ENCODE data around the gene LILRB1. TPM values are rescaled to one million over a fixed set of nuclear protein-coding genes. Genes with fewer than 3 reads are reported as not detected.
"Not testable (repeated sequence)": the region's sequence is repeated elsewhere in the genome, so short reads cannot be mapped to it uniquely, and the experiment has no call there.

Gene LILRB1
- total RNA-seq, 1 donor, result not detected

DNA sequence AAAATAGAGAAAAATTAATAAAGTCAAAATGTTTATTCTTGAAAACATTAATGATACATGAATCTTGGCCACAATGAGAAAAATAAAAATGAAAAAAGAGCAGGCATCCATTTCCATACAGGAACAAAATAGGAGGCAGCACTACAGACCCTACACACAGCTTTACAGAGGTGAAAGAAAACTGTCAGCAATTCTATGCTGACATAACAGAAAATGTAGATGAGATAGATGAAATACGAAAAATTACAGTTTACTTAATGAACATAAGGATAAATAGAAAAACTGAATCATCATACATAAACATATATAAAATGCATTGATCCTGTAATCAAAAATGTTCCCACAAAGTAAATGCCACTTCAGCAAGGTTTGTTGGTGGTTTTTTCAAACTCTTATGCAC lies 38.1 kb downstream of the LILRB1 start:
- TF ChIP-seq, protein P1, sequence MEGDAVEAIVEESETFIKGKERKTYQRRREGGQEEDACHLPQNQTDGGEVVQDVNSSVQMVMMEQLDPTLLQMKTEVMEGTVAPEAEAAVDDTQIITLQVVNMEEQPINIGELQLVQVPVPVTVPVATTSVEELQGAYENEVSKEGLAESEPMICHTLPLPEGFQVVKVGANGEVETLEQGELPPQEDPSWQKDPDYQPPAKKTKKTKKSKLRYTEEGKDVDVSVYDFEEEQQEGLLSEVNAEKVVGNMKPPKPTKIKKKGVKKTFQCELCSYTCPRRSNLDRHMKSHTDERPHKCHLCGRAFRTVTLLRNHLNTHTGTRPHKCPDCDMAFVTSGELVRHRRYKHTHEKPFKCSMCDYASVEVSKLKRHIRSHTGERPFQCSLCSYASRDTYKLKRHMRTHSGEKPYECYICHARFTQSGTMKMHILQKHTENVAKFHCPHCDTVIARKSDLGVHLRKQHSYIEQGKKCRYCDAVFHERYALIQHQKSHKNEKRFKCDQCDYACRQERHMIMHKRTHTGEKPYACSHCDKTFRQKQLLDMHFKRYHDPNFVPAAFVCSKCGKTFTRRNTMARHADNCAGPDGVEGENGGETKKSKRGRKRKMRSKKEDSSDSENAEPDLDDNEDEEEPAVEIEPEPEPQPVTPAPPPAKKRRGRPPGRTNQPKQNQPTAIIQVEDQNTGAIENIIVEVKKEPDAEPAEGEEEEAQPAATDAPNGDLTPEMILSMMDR (IDR thresholded peaks at IDR 0.05; ENCODE audit: insufficient read depth, low read depth, low read length), result no peak

GRCh38 chr19:54670576-54671357 lies 40.5 kb downstream of the LILRB1 start:
- DNase-seq (ENCODE audit: low read depth), result no peak
- H3K4me3 ChIP-seq (ENCODE audit: low read depth, low read length), result no peak overlapping the region
- TF ChIP-seq, protein P1 (IDR thresholded peaks at IDR 0.05; ENCODE audit: insufficient read depth, low read depth, low read length), result no peak

More for the DNA sequence above, 38.1 kb downstream of the LILRB1 start:
- H3K4me3 ChIP-seq (ENCODE audit: low read depth, low read length), result no peak overlapping the region
- no peak for DNase-seq (ENCODE audit: low read depth)

DNA sequence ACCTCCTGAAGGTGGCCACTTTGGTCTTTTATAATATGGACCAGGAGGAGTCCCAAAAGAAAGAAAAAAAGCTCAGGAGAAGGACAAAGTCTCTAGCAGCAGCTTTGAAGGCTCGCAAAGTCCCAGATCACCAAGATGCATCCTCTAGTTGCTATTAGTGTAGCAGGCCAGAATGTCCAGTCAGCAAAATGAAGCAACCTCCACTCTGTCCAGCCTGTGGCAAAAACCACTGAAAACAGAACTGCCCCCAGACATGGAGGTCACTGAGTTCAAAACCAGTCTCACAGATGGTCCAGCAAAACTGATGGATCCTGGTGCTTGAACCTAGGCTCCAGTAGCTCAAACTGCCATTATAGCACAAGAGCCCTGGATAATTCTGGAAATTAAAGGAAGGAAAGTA lies 42.9 kb downstream of the LILRB1 start:
- DNase-seq (ENCODE audit: low read depth), result no peak
- TF ChIP-seq, protein P1 (IDR thresholded peaks at IDR 0.05; ENCODE audit: insufficient read depth, low read depth, low read length), result no peak
- H3K4me3 ChIP-seq (ENCODE audit: low read depth, low read length), result no peak overlapping the region

GRCh38 chr19:54674021-54674617 lies 43.8 kb downstream of the LILRB1 start:
- peak; percentile 27 for DNase-seq (ENCODE audit: low read depth)
- TF ChIP-seq, protein P1 (IDR thresholded peaks at IDR 0.05; ENCODE audit: insufficient read depth, low read depth, low read length), result peak; percentile 58
- no peak overlapping the region for H3K4me3 ChIP-seq (ENCODE audit: low read depth, low read length)

GRCh38 chr19:54676210-54676834 lies 46.0 kb downstream of the LILRB1 start:
- H3K4me3 ChIP-seq (ENCODE audit: low read depth, low read length), result not testable (repeated sequence)
- TF ChIP-seq, protein P1 (IDR thresholded peaks at IDR 0.05; ENCODE audit: insufficient read depth, low read depth, low read length), result peak; percentile 84
- peak; percentile 22 for DNase-seq (ENCODE audit: low read depth)

DNA sequence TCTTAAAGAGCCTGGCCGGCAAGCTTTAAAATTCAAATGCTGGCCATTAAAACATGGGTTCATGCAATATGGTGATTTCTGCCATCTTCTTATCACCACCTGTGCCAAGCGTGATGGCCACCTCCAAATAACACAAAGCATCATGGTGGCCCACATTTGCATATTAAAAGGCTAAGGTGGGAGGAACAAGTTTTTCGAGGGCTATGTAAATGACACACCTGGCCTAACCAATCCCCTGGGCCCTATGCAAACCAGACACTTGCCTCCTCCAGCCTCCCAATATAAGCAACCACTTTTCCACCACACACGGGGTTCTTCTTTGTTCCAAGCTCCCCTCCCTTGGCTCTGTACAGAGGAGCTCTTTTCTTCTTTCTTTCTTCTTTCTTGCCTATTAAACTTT lies 46.9 kb downstream of the LILRB1 start:
- no peak overlapping the region for H3K4me3 ChIP-seq (ENCODE audit: low read depth, low read length)
- TF ChIP-seq, protein P1 (IDR thresholded peaks at IDR 0.05; ENCODE audit: insufficient read depth, low read depth, low read length), result no peak
- DNase-seq (ENCODE audit: low read depth), result no peak

DNA sequence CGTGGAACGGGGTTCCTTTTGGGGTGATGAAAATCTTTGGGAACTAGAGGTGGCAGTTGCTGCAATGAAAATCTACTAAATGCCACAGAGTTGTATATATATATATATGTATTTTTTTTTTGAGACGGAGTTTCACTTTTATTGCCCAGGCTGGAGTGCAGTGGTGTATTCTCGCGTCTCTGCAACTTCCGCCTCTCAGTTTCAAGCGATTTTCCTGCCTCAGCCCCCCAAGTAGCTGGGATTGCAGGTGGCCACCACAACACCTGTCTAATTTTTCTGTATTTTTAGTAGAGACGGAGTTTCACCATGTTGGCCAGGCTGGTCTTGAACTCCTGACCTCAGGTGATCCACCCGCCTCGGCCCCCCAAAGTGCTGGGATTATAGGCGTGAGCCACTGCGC lies 51.3 kb downstream of the LILRB1 start:
- not testable (repeated sequence) for H3K4me3 ChIP-seq (ENCODE audit: low read depth, low read length); DNase-seq (ENCODE audit: low read depth)

All from fibroblast of villous mesenchyme (primary cell).